Measurements from ENCODE around the gene FGFR1OP2.
A peak's percentile ranks its signal among the peaks of the same experiment; 100 is the strongest.

The FGFR1OP2 gene

GRCh38 chr12:27002141-27002540, 63.9 kb downstream of the FGFR1OP2 start:
- no peak for DNase-seq (ENCODE audit: low spot score)

- peak; percentile 83 for DNase-seq (ENCODE audit: low spot score)
These were observed 65.4 kb downstream of the FGFR1OP2 start for GRCh38 chr12:27003421-27004381.

GRCh38 chr12:27005495-27005894, 67.2 kb downstream of the FGFR1OP2 start:
- DNase-seq (ENCODE audit: low spot score) = no peak

GRCh38 chr12:27006797-27007467, 68.7 kb downstream of the FGFR1OP2 start:
- DNase-seq (ENCODE audit: low spot score) = no peak

- no peak for DNase-seq (ENCODE audit: low spot score)
These were observed 69.8 kb downstream of the FGFR1OP2 start for GRCh38 chr12:27008081-27008480.

- DNase-seq (ENCODE audit: low spot score) = no peak
These were observed 71.6 kb downstream of the FGFR1OP2 start for GRCh38 chr12:27009881-27010301.

- DNase-seq (ENCODE audit: low spot score) = no peak
These were observed 74.1 kb downstream of the FGFR1OP2 start for GRCh38 chr12:27012239-27012981.

GRCh38 chr12:27012982-27013255, 74.6 kb downstream of the FGFR1OP2 start:
- no peak for DNase-seq (ENCODE audit: low spot score)

- DNase-seq (ENCODE audit: low spot score) = peak; percentile 55
These were observed 75.4 kb downstream of the FGFR1OP2 start for GRCh38 chr12:27013611-27014084.

GRCh38 chr12:27014085-27014858, 76.0 kb downstream of the FGFR1OP2 start, which contains the start of gene TM7SF3:
Gene TM7SF3, minus strand, starts transcription at chr12:27014384. Its CDS starts 216 bp downstream, at chr12:27014168.
- DNase-seq (ENCODE audit: low spot score) = peak; percentile 92

GRCh38 chr12:27014859-27015729, 76.8 kb downstream of the FGFR1OP2 start:
- no peak for DNase-seq (ENCODE audit: low spot score)

GRCh38 chr12:27015730-27016076, 77.4 kb downstream of the FGFR1OP2 start:
- DNase-seq (ENCODE audit: low spot score) = peak; percentile 57

Data from SK-N-DZ (cell line).